ENCODE results near the gene DRAP1. TPM values are rescaled to one million over a fixed set of nuclear protein-coding genes. Genes with fewer than 3 reads are reported as not detected.

Gene DRAP1
- total RNA-seq, 2 donors from 2014 or later = 83.8 to 103 TPM

GRCh38 chr11:65873318-65874156 is 45.7 kb upstream of the DRAP1 start:
- Mint-ChIP-seq H3K4me1 (peaks cover 5% of the 10 kb centered on the region), H3K27ac (peak overlapping the region; percentile 87), H3K9me3 (no peaks in the 10 kb centered on the region), H3K27me3 (ENCODE audit: insufficient read depth) (peaks cover 8% of the 10 kb centered on the region), H3K36me3 (ENCODE audit: low read depth) (peaks cover 18% of the 10 kb centered on the region), H3K4me3 (peak overlapping the region; percentile 85)
- peak; percentile 98 for DNase-seq
- 14 to 30% methylated on average over 20 to 54 of the region's 54 CpGs for WGBS, 2 experiments (ENCODE audit: insufficient coverage in 1 of 2, insufficient read length in 1 of 2)
- no peaks in the 10 kb centered on the region for H3K27me3 ChIP-seq (ENCODE audit: control insufficient read depth, insufficient read depth, low read length, poor library complexity, severe bottlenecking)
- H3K4me3 ChIP-seq (ENCODE audit: low read length) = peak overlapping the region; percentile 94
- H3K9ac ChIP-seq (ENCODE audit: extremely low read depth, low read length, poor library complexity, severe bottlenecking) = peak overlapping the region; percentile 44
- peaks cover 11% of the 10 kb centered on the region for H3K36me3 ChIP-seq (ENCODE audit: control insufficient read depth, insufficient read depth, low read length)
- no peaks in the 10 kb centered on the region for H3K4me1 ChIP-seq (ENCODE audit: control insufficient read depth, insufficient read depth, low read length)
- H3K27ac ChIP-seq (ENCODE audit: low read depth, low read length) = no peak overlapping the region
- TF ChIP-seq, protein P1, sequence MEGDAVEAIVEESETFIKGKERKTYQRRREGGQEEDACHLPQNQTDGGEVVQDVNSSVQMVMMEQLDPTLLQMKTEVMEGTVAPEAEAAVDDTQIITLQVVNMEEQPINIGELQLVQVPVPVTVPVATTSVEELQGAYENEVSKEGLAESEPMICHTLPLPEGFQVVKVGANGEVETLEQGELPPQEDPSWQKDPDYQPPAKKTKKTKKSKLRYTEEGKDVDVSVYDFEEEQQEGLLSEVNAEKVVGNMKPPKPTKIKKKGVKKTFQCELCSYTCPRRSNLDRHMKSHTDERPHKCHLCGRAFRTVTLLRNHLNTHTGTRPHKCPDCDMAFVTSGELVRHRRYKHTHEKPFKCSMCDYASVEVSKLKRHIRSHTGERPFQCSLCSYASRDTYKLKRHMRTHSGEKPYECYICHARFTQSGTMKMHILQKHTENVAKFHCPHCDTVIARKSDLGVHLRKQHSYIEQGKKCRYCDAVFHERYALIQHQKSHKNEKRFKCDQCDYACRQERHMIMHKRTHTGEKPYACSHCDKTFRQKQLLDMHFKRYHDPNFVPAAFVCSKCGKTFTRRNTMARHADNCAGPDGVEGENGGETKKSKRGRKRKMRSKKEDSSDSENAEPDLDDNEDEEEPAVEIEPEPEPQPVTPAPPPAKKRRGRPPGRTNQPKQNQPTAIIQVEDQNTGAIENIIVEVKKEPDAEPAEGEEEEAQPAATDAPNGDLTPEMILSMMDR (conservative IDR thresholded peaks at IDR 0.05) = no peak
- H3K9me3 ChIP-seq (ENCODE audit: control insufficient read depth, low read length) = no peaks in the 10 kb centered on the region

GRCh38 chr11:65879617-65880016 is 39.6 kb upstream of the DRAP1 start, which contains the start of gene CTSW:
Gene CTSW (plus strand): TSS chr11:65879837. CDS start chr11:65879855, 18 bp downstream.
- H3K27ac ChIP-seq (ENCODE audit: low read depth, low read length) = no peak within 1 kb of the TSS
- H3K36me3 ChIP-seq (ENCODE audit: control insufficient read depth, insufficient read depth, low read length) = peaks cover 22% of the 10 kb centered on the region
- H3K9me3 ChIP-seq (ENCODE audit: control insufficient read depth, low read length) = no peaks in the 10 kb centered on the region
- H3K9ac ChIP-seq (ENCODE audit: extremely low read depth, low read length, poor library complexity, severe bottlenecking) = no peak within 1 kb of the TSS
- Mint-ChIP-seq H3K9me3 (no peaks in the 10 kb centered on the region), H3K36me3 (ENCODE audit: low read depth) (peaks cover 21% of the 10 kb centered on the region), H3K27ac (no peak within 1 kb of the TSS), H3K4me1 (peaks cover 2% of the 10 kb centered on the region), H3K4me3 (no peak within 1 kb of the TSS), H3K27me3 (ENCODE audit: insufficient read depth) (peaks cover 8% of the 10 kb centered on the region)
- no peak within 1 kb of the TSS for H3K4me3 ChIP-seq (ENCODE audit: low read length)
- no peak for DNase-seq
- TF ChIP-seq, protein P1 (conservative IDR thresholded peaks at IDR 0.05) = no peak
- WGBS, 2 experiments (ENCODE audit: insufficient coverage in 1 of 2, insufficient read length in 1 of 2) = 87 to 89% methylated on average over 6 to 7 of the region's 7 CpGs
- H3K4me1 ChIP-seq (ENCODE audit: control insufficient read depth, insufficient read depth, low read length) = no peaks in the 10 kb centered on the region
- no peaks in the 10 kb centered on the region for H3K27me3 ChIP-seq (ENCODE audit: control insufficient read depth, insufficient read depth, low read length, poor library complexity, severe bottlenecking)

GRCh38 chr11:65880027-65880426 is 39.2 kb upstream of the DRAP1 start:
- WGBS, 2 experiments (ENCODE audit: insufficient coverage in 1 of 2, insufficient read length in 1 of 2) = 93 to 100% methylated on average over 6 to 7 of the region's 7 CpGs
- H3K4me3 Mint-ChIP-seq = no peak overlapping the region

More at GRCh38 chr11:65880027-65880426, 39.2 kb upstream of the DRAP1 start:
- no peaks in the 10 kb centered on the region for H3K4me1 ChIP-seq (ENCODE audit: control insufficient read depth, insufficient read depth, low read length)
- no peak overlapping the region for H3K27ac ChIP-seq (ENCODE audit: low read depth, low read length)
- Mint-ChIP-seq H3K9me3 (no peaks in the 10 kb centered on the region), H3K27ac (no peak overlapping the region), H3K36me3 (ENCODE audit: low read depth) (peaks cover 26% of the 10 kb centered on the region), H3K27me3 (ENCODE audit: insufficient read depth) (peaks cover 8% of the 10 kb centered on the region), H3K4me1 (peaks cover 2% of the 10 kb centered on the region)
- TF ChIP-seq, protein P1 (conservative IDR thresholded peaks at IDR 0.05) = no peak
- H3K9ac ChIP-seq (ENCODE audit: extremely low read depth, low read length, poor library complexity, severe bottlenecking) = no peak overlapping the region
- no peaks in the 10 kb centered on the region for H3K9me3 ChIP-seq (ENCODE audit: control insufficient read depth, low read length)
- no peak overlapping the region for H3K4me3 ChIP-seq (ENCODE audit: low read length)
- DNase-seq = no peak
- H3K27me3 ChIP-seq (ENCODE audit: control insufficient read depth, insufficient read depth, low read length, poor library complexity, severe bottlenecking) = no peaks in the 10 kb centered on the region
- H3K36me3 ChIP-seq (ENCODE audit: control insufficient read depth, insufficient read depth, low read length) = peaks cover 26% of the 10 kb centered on the region

Data from endodermal cell (in vitro differentiated cells).